ENCODE measurements around the gene TMUB1.

Gene TMUB1

GRCh38 chr7:151035026-151035717 lies 48.1 kb downstream of the TMUB1 start:
- H3K4me3 ChIP-seq (ENCODE audit: low read depth, low read length) = no peak overlapping the region
- TF ChIP-seq, protein P1, sequence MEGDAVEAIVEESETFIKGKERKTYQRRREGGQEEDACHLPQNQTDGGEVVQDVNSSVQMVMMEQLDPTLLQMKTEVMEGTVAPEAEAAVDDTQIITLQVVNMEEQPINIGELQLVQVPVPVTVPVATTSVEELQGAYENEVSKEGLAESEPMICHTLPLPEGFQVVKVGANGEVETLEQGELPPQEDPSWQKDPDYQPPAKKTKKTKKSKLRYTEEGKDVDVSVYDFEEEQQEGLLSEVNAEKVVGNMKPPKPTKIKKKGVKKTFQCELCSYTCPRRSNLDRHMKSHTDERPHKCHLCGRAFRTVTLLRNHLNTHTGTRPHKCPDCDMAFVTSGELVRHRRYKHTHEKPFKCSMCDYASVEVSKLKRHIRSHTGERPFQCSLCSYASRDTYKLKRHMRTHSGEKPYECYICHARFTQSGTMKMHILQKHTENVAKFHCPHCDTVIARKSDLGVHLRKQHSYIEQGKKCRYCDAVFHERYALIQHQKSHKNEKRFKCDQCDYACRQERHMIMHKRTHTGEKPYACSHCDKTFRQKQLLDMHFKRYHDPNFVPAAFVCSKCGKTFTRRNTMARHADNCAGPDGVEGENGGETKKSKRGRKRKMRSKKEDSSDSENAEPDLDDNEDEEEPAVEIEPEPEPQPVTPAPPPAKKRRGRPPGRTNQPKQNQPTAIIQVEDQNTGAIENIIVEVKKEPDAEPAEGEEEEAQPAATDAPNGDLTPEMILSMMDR (IDR thresholded peaks at IDR 0.05; ENCODE audit: control insufficient read depth, extremely low read depth, insufficient read depth) = no peak

GRCh38 chr7:151034312-151035025 lies 48.8 kb downstream of the TMUB1 start:
- DNase-seq (ENCODE audit: low read depth) = no peak

More at GRCh38 chr7:151035026-151035717, 48.1 kb downstream of the TMUB1 start:
- no peak for DNase-seq (ENCODE audit: low read depth)

GRCh38 chr7:151033864-151034249 lies 49.4 kb downstream of the TMUB1 start:
- no peak for DNase-seq (ENCODE audit: low read depth)
- no peak overlapping the region for H3K4me3 ChIP-seq (ENCODE audit: low read depth, low read length)
- TF ChIP-seq, protein P1 (IDR thresholded peaks at IDR 0.05; ENCODE audit: control insufficient read depth, extremely low read depth, insufficient read depth) = no peak

More at GRCh38 chr7:151034312-151035025, 48.8 kb downstream of the TMUB1 start:
- H3K4me3 ChIP-seq (ENCODE audit: low read depth, low read length) = no peak overlapping the region
- TF ChIP-seq, protein P1 (IDR thresholded peaks at IDR 0.05; ENCODE audit: control insufficient read depth, extremely low read depth, insufficient read depth) = no peak

DNA sequence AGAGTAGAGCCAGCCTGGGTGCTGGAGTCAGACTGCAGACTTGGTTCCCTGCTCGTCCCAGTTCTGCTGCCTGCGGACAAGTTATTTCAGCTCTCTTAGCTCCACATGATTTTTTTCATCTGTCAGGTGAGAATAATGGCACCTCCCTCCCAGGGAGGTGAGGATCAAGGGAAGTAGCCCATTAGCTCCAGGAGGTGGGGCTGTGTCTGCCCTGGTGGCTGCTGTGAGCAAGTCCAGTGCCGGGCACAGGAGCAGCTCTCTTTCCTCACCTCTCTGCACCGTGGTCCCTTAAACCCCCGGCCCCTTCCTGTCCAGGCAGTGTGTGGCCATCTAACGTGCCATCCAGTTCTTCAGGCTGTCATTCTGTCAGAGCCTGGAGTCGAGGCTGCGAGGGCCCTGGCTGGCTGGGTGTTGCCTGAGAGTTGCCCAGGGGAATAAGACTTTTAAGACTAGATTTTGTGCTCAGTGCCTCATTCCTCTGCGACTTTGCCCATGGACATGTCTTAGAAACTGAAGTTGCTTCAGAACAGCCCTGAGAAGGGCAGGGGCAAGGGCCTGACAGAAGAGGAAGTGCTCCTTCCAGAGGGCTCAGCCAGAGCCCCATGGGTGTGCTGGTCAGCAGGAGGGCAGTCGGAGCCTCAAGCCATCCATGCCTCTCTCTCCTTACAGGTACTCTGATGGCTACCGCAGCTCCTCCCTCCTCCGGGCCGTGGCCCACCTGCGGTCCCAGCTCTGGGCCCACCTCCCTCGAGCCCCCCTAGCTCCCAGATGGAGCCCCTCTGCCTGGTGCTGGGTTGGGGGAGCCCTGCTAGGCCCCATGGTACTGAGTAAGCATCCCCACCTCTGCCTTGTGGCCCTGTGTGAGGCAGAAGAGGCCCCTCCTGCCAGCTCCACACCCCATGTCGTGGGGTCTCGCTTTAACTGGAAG lies 50.1 kb downstream of the TMUB1 start:
- no peak for DNase-seq (ENCODE audit: low read depth)
- TF ChIP-seq, protein P1 (IDR thresholded peaks at IDR 0.05; ENCODE audit: control insufficient read depth, extremely low read depth, insufficient read depth) = no peak
- H3K4me3 ChIP-seq (ENCODE audit: low read depth, low read length) = no peak overlapping the region
